GM18520 (cell line): ENCODE results near the gene CD300C.
"Not testable (repeated sequence)": the region's sequence is repeated elsewhere in the genome, so short reads cannot be mapped to it uniquely, and the experiment has no call there.

Source experiments
- ATAC-seq: cut with Tn5 transposase; IDR thresholded peaks from one replicate; pipeline ENCODE4 v1.9.1; 2021; ENCODE audit not compliant: unreplicated experiment

CD300C gene

DNA sequence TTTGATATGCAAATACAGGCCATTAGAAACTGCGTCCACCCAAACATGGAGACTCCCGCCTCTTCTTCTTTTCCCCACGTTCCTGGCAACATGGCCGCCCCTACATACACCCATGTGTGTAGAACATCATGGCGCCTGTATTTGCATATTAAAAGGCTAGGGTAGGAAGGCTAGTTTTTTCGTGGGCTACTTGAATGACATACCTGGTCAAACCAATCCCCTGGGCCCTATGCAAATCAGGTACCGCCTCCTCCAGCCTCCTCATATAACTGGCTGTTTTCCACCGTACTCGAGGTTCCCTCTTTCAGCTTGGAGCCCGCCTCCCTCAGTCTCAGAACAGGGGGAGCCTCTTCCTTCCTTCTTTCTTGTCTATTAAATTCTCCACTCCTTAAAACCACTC, 13.8 kb downstream of the CD300C start:
- ATAC-seq = no peak

DNA sequence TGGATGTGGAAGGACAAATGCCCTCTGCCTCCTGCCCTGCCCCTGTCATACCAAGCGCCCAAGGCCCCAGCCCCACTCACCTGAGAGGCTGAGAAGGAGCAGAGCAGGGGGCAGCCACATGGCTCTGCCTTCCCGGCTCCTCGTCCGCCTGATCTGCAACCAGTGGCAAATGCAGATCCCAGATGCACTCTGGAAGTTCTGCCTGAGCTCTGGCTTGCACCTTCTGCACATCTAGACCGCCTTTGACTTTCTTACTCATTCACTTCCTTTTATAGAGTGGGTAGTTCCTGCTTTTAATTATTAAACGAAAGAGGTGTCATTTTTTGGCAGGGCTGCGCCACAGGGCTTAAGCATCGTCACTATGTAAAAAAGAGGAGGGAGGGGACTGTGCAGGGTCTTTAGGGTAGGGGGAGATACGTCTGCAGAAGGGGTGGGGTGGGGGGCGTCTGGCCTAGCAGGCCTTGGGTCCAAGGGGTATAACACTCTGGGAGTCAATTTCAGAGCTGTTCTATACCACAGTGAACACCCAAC, 14.6 kb downstream of the CD300C start, which contains the start of gene CD300LB:
Gene CD300LB, minus strand, starts transcription at position 245 of the 531 bp plus-strand sequence. Its CDS starts 125 bp downstream, at position 120.
- ATAC-seq = no peak

DNA sequence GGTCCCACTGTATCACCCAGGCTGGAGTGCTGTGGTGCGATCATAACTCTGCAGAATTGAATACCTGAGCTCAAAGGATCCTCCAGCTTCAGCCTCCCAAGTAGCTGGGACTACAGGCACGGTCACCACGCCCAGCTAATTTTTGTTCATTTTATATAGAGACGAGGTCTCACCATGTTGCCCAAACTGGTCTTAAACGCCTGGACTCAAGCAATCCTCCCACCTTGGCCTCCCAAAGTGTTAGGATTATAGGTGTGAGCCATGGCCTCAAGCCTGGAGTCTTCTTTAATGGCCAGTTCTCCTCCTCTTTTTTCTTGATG, 15.1 kb downstream of the CD300C start:
- ATAC-seq = no peak

DNA sequence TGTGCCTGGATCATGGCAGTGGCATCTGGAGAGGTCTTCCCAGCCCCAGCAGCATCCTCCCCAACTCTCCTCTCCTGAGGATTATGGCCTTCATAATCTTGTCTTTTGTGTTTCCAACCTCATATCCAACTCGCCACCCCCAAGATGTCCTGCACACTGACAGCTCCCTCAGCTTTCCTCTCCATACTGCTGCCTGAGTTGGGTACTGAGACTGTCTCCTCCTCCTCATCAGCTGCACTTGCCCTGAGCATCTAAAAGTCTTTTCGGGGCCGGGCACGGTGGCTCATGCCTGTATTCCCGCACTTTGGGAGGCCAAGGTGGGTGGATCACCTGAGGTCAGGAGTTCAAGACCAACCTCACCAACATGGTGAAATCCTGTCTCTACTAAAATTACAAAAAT, 16.7 kb downstream of the CD300C start:
- no peak for ATAC-seq

DNA sequence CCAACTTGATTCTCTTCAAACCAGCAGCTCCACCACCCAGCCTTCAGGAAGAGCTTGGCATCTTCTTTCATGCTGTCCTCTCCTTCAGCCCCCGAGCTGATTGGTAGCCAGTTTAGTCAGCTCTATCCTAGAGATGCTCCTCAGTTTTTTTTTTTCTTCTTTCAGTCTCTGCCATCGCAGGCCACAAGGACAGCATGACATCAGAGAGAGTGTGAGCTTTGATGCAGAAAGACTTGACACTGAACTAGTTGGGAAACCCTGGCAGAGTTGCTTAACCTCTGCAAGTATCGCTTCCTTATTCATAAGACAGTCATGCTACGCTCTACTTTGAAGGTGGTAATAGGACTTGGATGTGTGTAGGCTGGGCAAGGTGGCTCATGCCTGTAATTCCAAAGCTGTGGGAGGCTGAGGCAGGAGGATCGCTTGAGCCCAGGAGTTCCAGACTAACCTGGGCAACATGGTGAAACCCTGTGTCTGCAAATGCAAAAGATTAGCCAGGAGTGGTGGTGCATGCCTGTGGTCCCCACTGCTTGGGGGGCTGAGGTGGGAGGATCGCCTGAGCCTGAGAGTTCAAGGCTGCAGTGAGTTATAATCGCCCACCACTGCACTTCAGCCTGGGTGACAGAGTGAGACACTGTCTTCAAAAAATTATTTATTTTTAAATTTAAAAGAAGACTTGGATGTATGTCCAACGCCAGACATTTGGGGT, 17.3 kb downstream of the CD300C start:
- peak; percentile 88 for ATAC-seq

DNA sequence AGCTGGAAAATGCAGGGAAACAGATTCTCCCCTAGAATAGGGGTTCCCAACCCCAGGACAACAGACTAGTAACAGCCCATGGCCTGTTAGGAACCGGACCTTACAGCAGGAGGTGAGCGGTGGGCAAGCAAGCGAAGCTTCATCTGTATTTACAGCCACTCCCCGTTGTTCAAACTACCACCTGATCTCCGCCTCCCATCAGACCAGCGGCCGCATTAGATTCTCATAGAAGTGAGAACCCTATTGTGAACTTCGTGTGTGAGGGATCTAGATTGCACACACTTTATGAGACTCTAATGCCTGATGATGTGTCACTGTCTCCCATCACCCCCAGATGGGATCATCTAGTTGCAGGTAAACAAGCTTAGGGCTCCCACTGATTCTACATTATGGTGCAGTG, 18.2 kb downstream of the CD300C start:
- ATAC-seq = no peak

DNA sequence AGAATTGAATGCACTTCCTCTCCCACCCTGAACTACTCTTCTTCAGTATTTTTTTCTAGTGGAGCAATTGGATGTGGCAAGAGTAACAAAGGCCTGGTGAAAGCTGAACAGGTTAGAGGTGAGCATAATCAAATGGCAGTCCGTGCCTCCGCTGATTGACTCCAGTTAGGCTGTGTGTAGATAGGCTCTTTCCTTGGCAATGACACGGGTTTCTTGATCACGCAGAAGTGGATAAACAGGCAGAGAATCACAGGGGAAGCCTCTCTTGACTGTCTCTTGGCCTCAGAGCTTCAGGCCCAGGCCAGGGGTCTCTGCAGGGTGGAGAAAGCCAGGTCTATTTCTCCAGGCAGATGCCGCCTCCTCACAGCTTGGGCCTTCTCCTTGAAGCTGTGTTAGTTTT, 18.8 kb downstream of the CD300C start:
- no peak for ATAC-seq

DNA sequence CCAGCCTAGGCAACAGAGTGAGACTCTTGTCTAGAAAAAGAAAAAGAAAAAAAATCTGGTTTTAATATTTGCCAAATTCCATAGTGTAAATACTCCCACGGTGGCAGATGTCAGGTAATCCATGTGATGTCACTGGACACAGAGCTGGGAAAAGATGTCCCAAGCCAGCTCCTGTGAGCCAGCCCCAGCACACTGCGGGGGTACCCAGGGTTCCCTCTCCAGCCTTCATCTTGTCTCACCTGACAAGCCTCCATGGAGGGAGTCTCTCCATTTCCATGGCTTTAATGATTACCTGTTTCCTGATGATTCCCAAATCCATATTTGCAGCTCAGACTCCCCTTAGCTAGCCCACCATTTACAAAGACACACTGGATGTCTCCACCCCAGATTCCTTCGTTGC, 19.2 kb downstream of the CD300C start:
- no peak for ATAC-seq

DNA sequence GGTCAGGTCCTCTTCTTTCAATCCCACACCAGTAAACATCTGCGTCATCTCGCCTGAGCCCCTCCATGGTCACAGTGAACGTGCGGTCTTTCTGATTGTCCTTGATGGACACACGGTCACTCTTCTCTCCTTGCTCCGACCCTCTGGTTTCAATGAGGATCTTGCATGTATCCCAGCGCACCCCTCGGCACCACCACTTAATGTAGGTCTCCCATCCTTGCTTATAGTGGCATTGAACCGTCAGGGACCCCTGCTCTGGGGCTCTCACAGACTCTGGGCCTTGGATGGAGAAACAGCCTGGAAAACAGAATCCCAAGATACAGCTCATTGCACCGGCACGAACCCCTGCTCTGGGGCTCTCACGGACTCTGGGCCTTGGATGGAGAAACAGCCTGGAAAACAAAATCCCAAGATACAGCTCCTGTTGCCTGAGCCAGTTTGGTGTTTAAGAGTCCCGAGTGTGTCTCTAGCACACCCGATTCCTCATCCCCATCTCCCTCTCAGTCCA, 20.1 kb downstream of the CD300C start:
- no peak for ATAC-seq

DNA sequence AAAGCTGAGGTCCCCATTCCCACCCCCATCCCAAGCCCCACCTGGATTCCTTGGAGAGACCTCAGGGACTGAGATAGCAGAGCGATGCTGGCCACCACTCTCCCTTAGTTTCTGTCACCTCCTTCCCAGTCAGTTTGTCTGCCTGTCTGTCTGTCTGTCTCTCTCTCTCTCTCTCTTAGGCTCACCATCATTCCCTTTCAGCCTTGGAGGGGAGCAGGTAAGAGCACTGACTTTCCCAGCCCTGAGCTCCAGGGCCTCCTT, 20.5 kb downstream of the CD300C start:
- no peak for ATAC-seq

DNA sequence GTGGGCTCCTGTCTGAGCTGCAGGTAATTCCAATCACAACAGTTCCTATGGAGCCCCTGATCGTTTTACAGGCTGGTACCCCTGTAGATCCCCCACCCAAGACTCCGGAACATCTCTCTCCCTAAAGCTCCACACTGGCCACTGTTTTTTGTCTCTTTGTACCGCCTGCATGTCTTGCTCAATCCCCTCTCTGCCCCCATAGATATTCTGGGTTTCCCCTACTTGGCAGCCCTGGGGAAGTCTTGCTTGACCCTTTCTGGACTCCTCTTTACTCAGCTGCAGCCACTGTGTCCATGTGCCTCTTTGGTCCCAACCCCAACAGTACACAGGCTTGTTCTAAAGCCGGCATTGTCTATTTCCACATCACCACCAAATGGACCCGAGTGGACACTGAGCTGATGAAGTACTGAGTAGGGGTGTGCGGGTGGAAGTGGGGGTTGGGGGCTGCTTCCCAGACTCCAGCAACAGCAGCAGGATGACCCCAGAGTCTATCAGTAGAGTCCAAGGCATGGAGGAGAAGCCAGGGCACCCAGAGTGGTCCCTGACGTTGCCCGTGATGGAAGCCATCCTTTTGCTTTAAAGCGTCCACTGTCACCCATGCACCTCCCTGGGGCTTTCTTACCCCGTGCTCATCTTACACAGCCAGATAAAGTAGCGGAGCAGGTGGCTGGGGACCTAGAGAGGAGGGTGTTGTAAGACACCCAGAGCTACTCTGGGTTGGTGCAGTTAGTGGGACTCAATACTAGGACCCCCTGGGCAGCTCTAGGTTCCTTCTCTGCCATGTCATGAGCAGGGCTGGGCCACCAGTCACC, 21.1 kb downstream of the CD300C start:
- no peak for ATAC-seq

DNA sequence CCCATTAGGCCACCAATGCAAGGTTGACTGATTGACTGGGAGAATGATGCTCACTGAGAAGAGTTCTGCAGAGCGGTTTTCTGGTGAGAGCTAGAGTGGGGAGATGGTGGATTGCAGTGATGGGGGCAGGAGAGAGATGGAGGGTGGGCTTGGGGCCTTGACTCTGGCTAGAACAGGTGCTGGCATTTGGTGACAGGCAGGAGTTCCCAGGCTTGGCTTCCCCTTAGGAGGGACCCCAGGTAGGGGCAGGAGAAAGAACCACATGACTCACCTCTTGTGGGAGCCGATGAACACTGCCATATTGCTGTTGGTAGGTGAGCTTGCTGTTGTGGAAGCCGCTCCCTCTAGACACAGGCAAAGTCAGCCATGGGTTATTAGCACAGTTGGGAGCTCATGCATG, 22.6 kb downstream of the CD300C start:
- no peak for ATAC-seq

DNA sequence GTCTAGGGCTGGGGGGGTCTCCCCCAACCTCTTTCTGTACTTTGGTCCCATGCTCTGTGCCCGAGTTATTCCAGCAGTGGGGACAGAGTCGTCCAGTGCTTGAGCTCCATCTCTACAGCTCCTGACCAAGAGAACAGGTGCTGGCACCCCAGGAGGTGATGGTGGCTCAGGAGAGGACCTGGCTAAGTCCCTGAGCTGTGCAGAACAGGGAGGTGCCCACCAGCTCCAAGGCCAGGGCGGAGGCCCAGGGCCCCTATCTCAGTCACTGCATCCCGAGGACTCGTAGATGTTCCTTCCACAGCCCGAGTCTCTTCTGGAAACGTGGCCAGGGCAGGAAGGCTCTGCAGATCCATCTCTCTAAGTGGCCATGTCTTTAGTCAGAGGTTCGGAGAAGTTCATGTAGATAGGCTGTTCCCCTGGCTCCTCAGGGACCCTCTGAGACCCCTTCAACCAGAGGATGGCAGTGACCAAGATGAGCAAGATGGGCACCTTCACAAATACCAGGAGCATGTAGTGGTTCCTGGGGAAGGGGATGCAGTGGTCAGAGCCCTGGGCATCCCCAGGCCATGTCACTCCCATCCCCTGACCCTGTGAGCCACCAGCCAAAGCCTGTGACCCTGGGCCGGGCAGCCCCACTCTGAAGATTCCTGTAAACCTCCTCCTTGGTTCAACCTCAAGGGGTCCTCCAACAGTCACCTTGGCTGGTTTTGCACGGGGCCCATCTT, 23.4 kb downstream of the CD300C start:
- no peak for ATAC-seq

DNA sequence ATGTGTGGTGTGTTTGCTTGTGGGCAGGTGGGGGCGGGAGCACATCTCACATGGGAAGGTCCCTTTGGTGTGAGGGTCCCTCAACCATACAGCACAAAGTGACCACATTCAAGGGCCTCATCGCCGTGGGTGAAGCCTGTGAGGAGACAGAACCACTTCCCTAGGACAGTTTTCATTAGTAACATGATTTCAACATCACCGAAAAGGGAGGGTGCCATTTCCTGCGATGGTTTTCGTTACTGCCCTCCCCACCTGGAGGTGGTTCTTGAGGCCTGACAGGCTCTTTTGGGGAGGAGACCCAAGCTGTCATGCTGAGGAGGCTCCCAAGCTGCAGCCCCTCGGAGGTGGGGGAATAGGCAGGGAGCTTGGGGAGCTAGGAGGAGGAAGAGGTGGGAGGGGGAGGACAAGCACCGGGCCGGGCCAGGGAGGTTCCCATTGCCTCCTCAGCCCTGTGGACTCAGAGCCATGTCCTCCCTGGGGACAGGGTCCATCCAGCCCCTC, 24.2 kb downstream of the CD300C start:
- ATAC-seq = no peak

DNA sequence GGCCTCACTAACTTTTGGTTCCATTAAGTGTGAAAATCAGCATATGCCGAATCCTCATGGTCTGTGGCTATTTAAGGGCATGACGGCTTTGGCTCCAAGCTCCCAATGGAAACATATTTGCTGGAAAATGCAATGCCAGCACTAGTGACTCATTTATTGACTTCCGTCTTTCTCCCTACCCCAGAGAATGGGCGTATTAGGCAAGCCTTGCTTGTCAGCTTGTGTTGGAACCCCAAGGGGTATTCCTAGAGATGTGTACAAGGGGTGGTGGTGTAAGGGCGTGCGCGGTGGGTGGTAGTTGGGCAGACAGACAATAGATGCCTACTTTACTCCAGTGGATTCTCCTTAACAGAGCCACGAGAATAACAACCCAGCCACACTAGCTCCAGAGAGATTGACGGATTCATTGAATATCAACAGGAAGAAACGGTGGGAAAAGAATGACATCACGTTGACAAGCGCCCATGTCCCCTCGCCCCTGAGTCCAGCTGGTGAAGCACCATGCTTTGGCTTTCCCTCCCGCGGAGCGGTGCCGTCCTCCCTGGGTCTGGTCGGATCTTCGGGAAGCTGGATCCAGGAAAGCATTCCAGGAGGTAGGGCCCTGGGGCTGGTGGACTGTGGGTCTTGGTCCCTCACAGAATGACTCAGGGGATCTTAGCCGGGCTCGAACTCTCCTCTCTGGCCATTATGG, 25.0 kb downstream of the CD300C start:
- no peak for ATAC-seq

DNA sequence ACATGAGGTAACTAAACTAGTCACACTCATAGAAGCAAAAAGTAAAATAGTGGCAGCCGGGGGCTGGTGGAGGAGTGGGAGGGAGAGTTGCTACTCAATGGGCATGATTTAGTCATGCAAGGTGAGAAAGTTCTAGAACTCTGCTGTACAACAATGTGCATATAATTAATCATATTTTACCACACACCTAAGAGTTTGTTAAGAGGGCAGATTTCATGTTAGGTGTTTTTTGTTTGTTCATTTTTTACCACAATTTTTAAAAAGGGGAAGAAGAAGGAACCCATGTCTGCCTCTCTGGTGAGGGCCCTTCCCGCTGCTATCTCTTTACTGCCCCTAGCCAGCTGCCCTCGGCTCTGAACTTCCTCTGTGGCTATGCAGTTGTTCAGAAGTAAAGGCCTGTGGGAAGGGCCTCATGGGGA, 25.9 kb downstream of the CD300C start:
- no peak for ATAC-seq

DNA sequence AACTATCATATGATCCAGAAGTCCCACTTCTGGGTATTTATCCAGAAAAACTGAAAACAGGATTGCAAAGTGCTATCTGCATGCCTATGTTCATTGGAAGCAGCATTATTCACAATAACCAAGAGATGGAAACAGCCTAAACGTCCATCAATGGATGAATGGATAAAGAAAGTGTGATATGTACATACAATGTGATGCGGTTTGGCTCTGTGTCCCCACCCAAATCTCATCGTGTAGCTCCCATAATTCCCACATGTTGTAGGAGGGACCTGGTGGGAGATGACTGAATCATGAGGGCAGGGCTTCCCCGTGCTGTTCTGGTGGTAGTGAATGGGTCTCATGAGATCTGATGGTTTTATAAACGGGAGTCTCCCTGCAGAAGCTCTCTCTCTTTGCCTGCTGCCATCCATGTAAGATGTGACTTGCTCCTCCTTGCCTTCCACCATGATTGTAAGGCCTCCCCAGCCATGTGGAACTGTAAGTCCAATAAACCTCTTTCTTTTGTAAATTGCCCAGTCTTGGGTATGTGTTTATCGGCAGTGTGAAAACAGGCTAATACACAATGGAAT, 27.4 kb downstream of the CD300C start:
- ATAC-seq = not testable (repeated sequence)

DNA sequence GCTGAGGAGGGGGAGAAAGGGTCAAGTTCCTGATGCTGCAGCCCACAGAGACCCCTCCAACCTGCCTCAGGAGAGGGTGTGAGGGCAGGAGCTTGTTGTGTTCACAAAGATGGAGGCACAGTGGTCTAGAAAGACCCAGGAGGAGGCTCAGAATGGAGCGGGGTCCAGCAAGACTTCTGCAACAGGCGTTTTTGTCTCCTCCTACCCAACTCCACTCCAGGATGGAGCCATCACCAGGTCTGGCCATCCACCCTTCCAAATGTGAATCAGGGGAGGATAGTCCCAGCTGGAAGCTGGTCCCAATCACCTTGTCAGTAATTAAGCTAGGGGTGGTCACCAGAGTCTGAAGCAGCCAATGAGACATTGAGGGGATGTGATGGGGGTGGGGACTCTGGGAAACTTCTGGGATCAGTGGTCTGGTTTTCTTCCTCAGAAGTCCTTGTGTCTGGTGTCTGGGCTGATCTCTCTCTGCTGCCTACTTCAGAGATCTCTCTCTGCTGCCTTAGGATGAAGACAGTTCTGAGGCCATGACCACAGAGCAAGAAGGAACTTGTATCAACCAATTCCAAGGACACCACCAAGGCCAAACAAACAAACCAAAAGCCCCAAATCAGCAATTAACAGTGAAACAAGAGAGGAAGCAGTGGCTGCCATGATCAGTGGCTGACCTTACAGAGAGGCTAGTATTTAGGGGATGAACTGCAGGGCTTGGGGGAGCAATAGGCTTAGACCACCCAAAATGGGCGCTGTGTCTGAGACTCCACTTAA, 29.2 kb downstream of the CD300C start:
- no peak for ATAC-seq

DNA sequence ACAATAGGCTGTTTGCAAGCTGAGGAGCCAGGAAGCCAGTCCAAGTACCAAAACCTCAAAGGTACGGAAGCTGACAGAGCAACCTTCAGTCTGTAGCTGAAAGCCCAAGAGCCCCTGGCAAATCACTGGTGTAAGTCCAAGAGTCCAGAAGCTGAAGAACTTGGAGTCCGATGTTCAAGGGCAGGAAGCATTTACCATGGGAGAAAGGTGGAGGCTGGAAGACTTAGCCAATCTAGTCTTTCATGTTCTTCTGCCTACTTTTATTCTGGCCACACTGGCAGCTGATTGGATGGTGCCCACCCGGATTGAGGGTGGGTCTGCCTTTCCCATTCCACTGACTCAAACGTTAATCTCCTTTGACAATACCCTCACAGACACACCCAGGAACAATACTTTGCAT, 30.0 kb downstream of the CD300C start:
- ATAC-seq = no peak
